HFFc6 (cell line): ENCODE data around the gene HOXB4. TPM values are rescaled to one million over a fixed set of nuclear protein-coding genes. Genes with fewer than 3 reads are reported as not detected.

Experiments
- DNase-seq: peaks from one replicate; pipeline ENCODE4 v3.0.0-alpha.2; 2018
- H3K27ac Mint-ChIP-seq: 2 replicates; pipeline ENCODE4 v1.8.0; 2020; ENCODE audit warnings: mild to moderate bottlenecking, mixed read lengths
- H3K27me3 Mint-ChIP-seq: 2 replicates; pipeline ENCODE4 v1.8.0; 2021; ENCODE audit warnings: mild to moderate bottlenecking, moderate library complexity, mixed read lengths; ENCODE audit not compliant: insufficient read depth
- H3K36me3 Mint-ChIP-seq: 2 replicates; pipeline ENCODE4 v1.8.0; 2021; ENCODE audit warnings: low read depth, mixed read lengths
- H3K4me1 Mint-ChIP-seq: 2 replicates; pipeline ENCODE4 v1.8.0; 2020; ENCODE audit warnings: low read depth, mixed read lengths
- H3K4me3 Mint-ChIP-seq: 2 replicates; pipeline ENCODE4 v1.8.0; 2020; ENCODE audit warnings: mild to moderate bottlenecking, moderate library complexity, mixed read lengths
- H3K9me3 Mint-ChIP-seq: 2 replicates; pipeline ENCODE4 v1.8.0; 2020; ENCODE audit warnings: mild to moderate bottlenecking, mixed read lengths
- total RNA-seq, 6 experiments: library from RNA; stranded (reverse); fragmentation: NEBNext Ultra II Directional; extraction: Animal tissue kit (Norgen Biotek cat#: 25700); gene quantifications; 2 replicates in 1 of 6; 3 replicates in 5 of 6; pipeline ENCODE4 v1.2.3, GENCODE V29; 2021
- TF ChIP-seq, protein P1 (sequence below): fragments of 200-600 bp; sonication (generic); IDR thresholded peaks from 2 replicates; pipeline ENCODE4 v1.5.0; 2021; ENCODE audit warnings: antibody characterized with exemption, mild to moderate bottlenecking

HOXB4 gene
- total RNA-seq, 6 experiments from 2014 or later = not detected

DNA sequence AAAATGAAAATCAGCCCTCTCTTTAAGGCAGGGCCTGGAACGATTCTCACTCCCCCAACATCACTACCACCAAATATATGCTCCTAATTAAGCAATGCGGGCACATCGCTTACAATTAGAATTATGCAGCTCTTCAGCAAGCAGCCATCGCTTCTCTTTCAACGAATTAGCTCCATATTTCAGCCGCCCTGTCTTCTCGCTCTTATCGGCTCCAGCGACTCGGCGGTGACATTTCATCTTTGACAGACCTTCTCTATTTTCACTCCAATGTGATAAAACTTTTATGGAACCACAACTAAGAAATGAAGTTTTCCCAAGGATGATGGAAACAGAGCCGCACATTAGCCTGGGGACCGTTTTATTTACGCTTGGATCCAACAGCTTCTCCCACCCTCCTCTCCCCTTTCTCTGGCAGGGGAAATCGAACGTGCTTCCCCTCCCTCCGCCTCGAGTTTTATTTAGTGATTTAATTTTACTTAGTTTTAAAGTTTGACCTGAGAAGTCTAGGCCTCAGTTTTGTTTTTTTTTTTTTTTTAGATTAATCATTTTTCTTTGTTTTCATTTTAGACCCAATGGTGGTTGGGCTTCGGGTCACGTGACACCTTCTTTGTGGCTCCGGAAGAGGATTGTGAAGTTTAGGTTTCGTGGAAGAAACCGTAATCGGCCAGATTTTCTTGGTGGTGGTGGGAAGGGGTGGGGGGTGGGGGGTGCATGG, 30.2 kb downstream of the HOXB4 start:
- TF ChIP-seq, protein P1, sequence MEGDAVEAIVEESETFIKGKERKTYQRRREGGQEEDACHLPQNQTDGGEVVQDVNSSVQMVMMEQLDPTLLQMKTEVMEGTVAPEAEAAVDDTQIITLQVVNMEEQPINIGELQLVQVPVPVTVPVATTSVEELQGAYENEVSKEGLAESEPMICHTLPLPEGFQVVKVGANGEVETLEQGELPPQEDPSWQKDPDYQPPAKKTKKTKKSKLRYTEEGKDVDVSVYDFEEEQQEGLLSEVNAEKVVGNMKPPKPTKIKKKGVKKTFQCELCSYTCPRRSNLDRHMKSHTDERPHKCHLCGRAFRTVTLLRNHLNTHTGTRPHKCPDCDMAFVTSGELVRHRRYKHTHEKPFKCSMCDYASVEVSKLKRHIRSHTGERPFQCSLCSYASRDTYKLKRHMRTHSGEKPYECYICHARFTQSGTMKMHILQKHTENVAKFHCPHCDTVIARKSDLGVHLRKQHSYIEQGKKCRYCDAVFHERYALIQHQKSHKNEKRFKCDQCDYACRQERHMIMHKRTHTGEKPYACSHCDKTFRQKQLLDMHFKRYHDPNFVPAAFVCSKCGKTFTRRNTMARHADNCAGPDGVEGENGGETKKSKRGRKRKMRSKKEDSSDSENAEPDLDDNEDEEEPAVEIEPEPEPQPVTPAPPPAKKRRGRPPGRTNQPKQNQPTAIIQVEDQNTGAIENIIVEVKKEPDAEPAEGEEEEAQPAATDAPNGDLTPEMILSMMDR = no peak
- H3K27ac Mint-ChIP-seq = no peak overlapping the region
- no peaks in the 10 kb centered on the region for H3K4me1 Mint-ChIP-seq
- H3K9me3 Mint-ChIP-seq = no peaks in the 10 kb centered on the region
- H3K36me3 Mint-ChIP-seq = no peaks in the 10 kb centered on the region
- peaks cover 62% of the 10 kb centered on the region for H3K27me3 Mint-ChIP-seq
- H3K4me3 Mint-ChIP-seq = no peak overlapping the region
- DNase-seq = no peak

DNA sequence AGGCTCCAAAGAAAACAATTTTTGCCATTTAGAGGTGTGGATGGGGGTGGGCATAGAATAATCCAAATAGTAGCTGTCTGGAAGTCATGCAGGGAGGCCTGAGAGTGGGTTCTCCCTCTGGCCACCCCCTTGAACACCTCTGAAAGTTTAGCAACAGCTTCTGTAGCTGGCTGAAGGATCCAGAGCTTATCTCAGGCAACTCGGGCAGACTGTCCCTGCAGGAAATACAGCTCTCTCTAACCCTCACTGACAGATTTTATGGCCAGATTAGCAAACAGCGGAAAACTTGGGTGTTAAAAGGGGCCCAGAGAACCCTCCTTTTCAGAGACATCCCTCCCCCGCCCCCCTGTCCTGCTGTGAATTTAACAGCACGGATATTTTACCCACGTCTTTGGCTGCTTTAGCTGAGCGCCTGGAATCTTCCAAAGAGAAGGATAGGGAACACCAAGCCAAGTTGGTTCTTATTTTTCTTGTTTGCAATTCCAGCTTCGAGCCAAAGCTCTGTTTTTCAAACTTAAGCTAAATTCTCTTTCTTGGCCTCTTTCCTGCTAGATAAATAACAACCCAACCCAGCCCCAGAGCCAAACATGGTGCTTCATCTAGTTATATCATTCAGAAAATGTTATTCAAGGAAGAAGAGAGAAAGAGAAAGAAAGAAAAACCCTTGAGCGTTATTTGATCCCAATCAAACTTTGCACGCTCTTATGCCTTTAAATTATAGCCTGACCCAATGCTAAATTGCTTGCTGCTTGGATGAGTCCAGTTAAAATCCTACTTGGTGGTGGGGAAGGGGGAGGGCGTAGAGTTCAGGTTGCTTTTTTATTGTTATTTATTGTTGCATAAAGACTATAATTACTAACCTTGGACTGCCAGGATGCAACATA, 31.0 kb downstream of the HOXB4 start:
- H3K9me3 Mint-ChIP-seq = no peaks in the 10 kb centered on the region
- H3K4me1 Mint-ChIP-seq = no peaks in the 10 kb centered on the region
- H3K4me3 Mint-ChIP-seq = no peak overlapping the region
- TF ChIP-seq, protein P1 = no peak
- DNase-seq = no peak
- H3K27ac Mint-ChIP-seq = no peak overlapping the region
- no peaks in the 10 kb centered on the region for H3K36me3 Mint-ChIP-seq
- H3K27me3 Mint-ChIP-seq = peaks cover 63% of the 10 kb centered on the region

DNA sequence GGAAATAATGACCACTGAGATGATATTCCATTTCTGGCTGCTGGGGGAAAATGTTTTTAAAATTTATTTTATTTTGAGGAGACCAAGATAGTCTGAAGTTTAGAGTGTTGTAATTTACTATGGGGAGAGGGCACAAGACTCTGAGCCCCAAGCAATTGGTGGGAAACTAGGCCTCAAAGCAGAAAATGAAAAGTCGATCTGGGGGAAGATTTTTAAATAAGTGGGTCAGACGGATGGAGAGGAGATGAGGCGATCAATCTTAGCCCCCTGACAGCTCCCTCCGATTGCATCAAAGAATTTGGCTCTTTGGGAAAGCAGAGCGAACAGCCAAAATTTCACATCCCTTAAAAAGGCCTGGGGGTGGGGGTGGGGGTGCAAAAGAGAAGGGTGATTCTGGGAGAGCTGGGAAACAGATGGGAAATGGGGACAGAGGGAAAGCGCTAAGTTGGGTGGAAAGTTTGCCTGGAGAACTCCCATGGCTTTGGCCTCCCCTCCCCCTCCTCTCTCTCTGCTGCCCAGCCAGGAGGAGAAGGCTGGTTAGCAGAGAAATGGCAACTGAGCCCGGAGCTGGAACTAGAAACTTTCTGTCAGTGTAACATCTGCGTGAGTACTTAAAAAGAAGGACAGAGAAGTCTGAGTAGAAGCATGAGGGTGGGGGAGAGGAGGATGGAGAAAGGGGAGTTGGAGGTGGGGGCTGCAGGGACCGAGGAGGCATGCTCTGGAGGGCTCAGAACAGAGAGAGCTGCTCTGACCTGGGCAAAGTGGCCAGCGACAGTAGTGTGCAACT, 31.8 kb downstream of the HOXB4 start:
- H3K36me3 Mint-ChIP-seq = no peaks in the 10 kb centered on the region
- no peak for DNase-seq
- H3K27me3 Mint-ChIP-seq = peaks cover 65% of the 10 kb centered on the region
- H3K27ac Mint-ChIP-seq = no peak overlapping the region
- H3K4me1 Mint-ChIP-seq = no peaks in the 10 kb centered on the region
- no peaks in the 10 kb centered on the region for H3K9me3 Mint-ChIP-seq
- TF ChIP-seq, protein P1 = no peak
- no peak overlapping the region for H3K4me3 Mint-ChIP-seq

DNA sequence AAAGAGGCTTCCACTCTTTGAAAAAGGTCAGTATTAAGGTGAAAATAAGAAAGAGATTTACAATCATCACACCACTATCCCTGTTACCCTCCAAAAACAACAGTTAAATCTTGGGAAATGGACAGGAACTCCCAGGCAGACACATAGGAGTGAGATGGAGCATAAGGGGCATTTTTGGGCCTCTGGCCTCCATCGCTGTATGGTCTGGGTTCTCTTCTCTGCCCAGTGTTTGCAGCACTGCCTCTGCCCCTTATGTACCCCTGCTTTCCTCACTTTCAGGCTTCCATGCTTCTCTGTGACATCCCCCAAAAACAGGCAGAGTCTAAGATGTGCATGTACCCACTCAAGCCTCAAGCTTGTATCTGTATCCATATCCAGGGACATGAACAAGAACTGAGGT, 32.6 kb downstream of the HOXB4 start:
- Mint-ChIP-seq H3K27me3 (peaks cover 70% of the 10 kb centered on the region), H3K4me1 (no peaks in the 10 kb centered on the region), H3K9me3 (no peaks in the 10 kb centered on the region), H3K27ac (no peak overlapping the region), H3K36me3 (no peaks in the 10 kb centered on the region), H3K4me3 (no peak overlapping the region)
- DNase-seq = no peak
- TF ChIP-seq, protein P1 = no peak

DNA sequence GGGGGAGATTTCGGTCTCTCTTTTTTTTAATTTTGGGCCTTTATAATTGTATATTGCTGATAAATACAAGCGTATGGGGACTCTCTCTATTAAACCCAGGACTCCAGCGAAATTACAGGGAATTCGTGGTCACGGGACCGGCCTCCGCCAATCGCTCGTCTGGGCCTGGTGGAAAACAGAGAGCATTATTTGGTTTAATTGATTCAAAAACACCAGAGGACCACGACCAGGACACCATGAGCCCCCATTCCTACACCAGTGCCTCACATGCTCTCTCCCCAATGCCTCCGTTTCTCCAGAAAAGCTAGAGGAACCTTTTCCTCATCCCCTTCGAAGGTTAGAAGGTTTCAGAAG, 33.2 kb downstream of the HOXB4 start, which contains the start of gene HOXB2:
Gene HOXB2 (minus strand): TSS at position 88 of the 354 bp plus-strand sequence. CDS start 198 bp downstream, outside the sequence.
- Mint-ChIP-seq H3K36me3 (no peaks in the 10 kb centered on the region), H3K9me3 (no peaks in the 10 kb centered on the region), H3K27me3 (peaks cover 73% of the 10 kb centered on the region), H3K4me1 (no peaks in the 10 kb centered on the region), H3K4me3 (no peak within 1 kb of the TSS), H3K27ac (no peak within 1 kb of the TSS)
- no peak for DNase-seq
- TF ChIP-seq, protein P1 = no peak
